MM.1S (cell line): ENCODE results near the gene DARS2.

ENCODE experiments used
- DNase-seq: peaks from one replicate; pipeline ENCODE4 v3.0.0-alpha.2; 2015
- H2AFZ ChIP-seq: fragments of 300-600 bp; sonication (generic); 2 replicates; pipeline ENCODE4 v1.6.0; 2016; ENCODE audit warnings: antibody characterized with exemption, low read length
- H3F3A ChIP-seq: fragments of 300-600 bp; sonication (generic); 2 replicates; pipeline ENCODE4 v1.6.1; 2016; ENCODE audit warnings: mild to moderate bottlenecking, antibody characterized with exemption, low read length, moderate library complexity, mixed read lengths; ENCODE audit not compliant: insufficient read depth
- H3K27ac ChIP-seq: fragments of 300-600 bp; sonication (generic); 2 replicates; pipeline ENCODE4 v1.5.1; 2016; ENCODE audit warnings: mild to moderate bottlenecking, low read length
- H3K27me3 ChIP-seq: fragments of 300-600 bp; sonication (generic); replicated peaks from 2 replicates; pipeline ENCODE4 v1.6.0; 2016; ENCODE audit warnings: low read length; ENCODE audit not compliant: insufficient read depth
- H3K36me3 ChIP-seq: fragments of 300-600 bp; sonication (generic); replicated peaks from 2 replicates; pipeline ENCODE4 v1.6.1; 2016; ENCODE audit warnings: mild to moderate bottlenecking, low read length, mixed read lengths; ENCODE audit not compliant: insufficient read depth
- H3K4me1 ChIP-seq: fragments of 300-600 bp; sonication (generic); 2 replicates; pipeline ENCODE4 v1.6.1; 2016; ENCODE audit warnings: low read length, mixed read lengths
- H3K4me2 ChIP-seq: fragments of 300-600 bp; sonication (generic); 2 replicates; pipeline ENCODE4 v1.6.0; 2016; ENCODE audit warnings: low read depth, low read length
- H3K4me3 ChIP-seq: fragments of 300-600 bp; sonication (generic); 2 replicates; pipeline ENCODE4 v1.5.1; 2016; ENCODE audit warnings: low read length, mixed read lengths
- H3K79me2 ChIP-seq: fragments of 300-600 bp; sonication (generic); 2 replicates; pipeline ENCODE4 v1.6.1; 2016; ENCODE audit warnings: mixed run types, low read length, mixed read lengths
- H3K9ac ChIP-seq: fragments of 300-600 bp; sonication (generic); 2 replicates; pipeline ENCODE4 v1.6.1; 2016; ENCODE audit warnings: low read length, mixed read lengths
- H3K9me2 ChIP-seq: fragments of 300-600 bp; sonication (generic); replicated peaks from 2 replicates; pipeline ENCODE4 v1.6.1; 2016; ENCODE audit warnings: mild to moderate bottlenecking, low read length, mixed read lengths; ENCODE audit not compliant: insufficient read depth
- H3K9me3 ChIP-seq: fragments of 300-600 bp; sonication (generic); replicated peaks from 2 replicates; pipeline ENCODE4 v1.6.1; 2016; ENCODE audit warnings: mild to moderate bottlenecking, low read length, mixed read lengths; ENCODE audit not compliant: insufficient read depth
- H4K20me1 ChIP-seq: fragments of 300-600 bp; sonication (generic); 2 replicates; pipeline ENCODE4 v1.6.1; 2016; ENCODE audit warnings: mild to moderate bottlenecking, low read length, moderate library complexity, mixed read lengths; ENCODE audit not compliant: insufficient read depth
- EZH2 ChIP-seq: fragments of 300-600 bp; sonication (generic); optimal IDR thresholded peaks from 2 replicates; pipeline ENCODE3; 2017; ENCODE audit warnings: low read depth, mild to moderate bottlenecking, antibody characterized with exemption, low read length, mixed read lengths
- EZH2phosphoT487 ChIP-seq: fragments of 300-600 bp; sonication (generic); IDR thresholded peaks from 2 replicates; pipeline ENCODE4 v1.6.1; 2018; ENCODE audit warnings: antibody characterized with exemption, low read length
- TF ChIP-seq, protein P1 (sequence below): fragments of 300-600 bp; sonication (generic); IDR thresholded peaks from 2 replicates; pipeline ENCODE4 v1.5.1; 2016; ENCODE audit warnings: antibody characterized with exemption, low read length, mixed read lengths

The DARS2 gene

DNA sequence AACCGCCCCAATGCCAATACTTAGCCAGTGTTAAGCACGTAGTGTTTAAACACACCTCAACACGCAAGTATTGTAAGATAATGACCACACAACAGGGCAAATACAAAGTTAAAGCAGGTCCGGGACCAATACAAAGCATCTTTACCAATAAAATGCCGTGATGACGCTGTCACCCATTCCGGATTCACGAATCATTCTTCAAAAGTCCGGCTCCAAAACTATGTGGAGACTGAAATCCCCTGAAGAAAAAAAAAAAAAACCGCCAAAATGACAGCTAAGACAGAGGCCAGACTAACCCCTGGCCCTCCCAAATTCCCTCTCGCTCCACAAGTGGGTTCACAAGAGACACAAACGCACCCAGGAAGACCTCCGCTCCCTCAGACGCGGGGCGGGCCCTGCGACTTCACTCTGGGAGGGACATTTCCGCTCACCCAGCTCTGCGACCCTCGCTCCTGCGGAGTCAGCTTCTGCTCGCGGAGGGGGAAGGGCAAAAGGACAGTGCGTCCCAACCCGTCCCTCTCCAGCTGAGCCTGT lies 625 bp upstream of the DARS2 start:
- H3K9ac ChIP-seq: peak overlapping the region; percentile 77
- peak overlapping the region; percentile 75 for H3K4me3 ChIP-seq
- peaks cover 5% of the 10 kb centered on the region; the same call in 1 of the 2 replicates for H3K4me1 ChIP-seq
- 0 out of 2 replicates have a peak, but pooled peaks cover 4% of the 10 kb centered on the region for H3K36me3 ChIP-seq
- DNase-seq: no peak
- peaks cover 20% of the 10 kb centered on the region for H3F3A ChIP-seq
- no peaks in the 10 kb centered on the region for H4K20me1 ChIP-seq
- TF ChIP-seq EZH2 (no peak), EZH2phosphoT487 (no peak)
- TF ChIP-seq, protein P1, sequence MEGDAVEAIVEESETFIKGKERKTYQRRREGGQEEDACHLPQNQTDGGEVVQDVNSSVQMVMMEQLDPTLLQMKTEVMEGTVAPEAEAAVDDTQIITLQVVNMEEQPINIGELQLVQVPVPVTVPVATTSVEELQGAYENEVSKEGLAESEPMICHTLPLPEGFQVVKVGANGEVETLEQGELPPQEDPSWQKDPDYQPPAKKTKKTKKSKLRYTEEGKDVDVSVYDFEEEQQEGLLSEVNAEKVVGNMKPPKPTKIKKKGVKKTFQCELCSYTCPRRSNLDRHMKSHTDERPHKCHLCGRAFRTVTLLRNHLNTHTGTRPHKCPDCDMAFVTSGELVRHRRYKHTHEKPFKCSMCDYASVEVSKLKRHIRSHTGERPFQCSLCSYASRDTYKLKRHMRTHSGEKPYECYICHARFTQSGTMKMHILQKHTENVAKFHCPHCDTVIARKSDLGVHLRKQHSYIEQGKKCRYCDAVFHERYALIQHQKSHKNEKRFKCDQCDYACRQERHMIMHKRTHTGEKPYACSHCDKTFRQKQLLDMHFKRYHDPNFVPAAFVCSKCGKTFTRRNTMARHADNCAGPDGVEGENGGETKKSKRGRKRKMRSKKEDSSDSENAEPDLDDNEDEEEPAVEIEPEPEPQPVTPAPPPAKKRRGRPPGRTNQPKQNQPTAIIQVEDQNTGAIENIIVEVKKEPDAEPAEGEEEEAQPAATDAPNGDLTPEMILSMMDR: no peak
- H3K27me3 ChIP-seq: no peaks in the 10 kb centered on the region
- no peaks in the 10 kb centered on the region for H3K9me3 ChIP-seq
- peak overlapping the region; percentile 79 for H2AFZ ChIP-seq
- H3K4me2 ChIP-seq: peak overlapping the region; percentile 92
- no peaks in the 10 kb centered on the region for H3K9me2 ChIP-seq
- H3K79me2 ChIP-seq: peaks cover 52% of the 10 kb centered on the region
- peak overlapping the region; percentile 79 for H3K27ac ChIP-seq

DNA sequence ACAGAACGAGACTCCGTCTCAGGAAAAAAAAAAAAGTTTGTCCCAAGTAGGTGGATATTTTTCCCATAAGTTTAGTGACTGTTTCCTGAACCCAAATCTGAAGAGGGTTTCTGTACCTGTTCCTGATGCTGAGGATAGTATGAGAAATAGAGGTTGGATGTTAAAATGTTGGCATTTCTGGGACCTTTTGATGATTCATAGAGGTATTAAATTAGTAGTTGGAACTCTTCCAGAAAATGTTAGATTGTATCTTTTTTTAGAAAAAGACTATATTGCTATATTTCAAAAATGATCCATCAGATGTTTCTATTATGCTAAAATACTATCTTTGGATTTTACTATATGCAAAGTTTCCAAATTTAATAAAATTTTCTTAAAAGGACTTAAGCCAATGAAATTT lies 3.1 kb downstream of the DARS2 start:
- Histone ChIP-seq H3K9me2 (no peaks in the 10 kb centered on the region), H3K4me1 (peaks cover 5% of the 10 kb centered on the region; the same call in 1 of the 2 replicates), H3K36me3 (no peaks in the 10 kb centered on the region; the same call in 1 of the 2 replicates), H3K79me2 (peaks cover 16% of the 10 kb centered on the region), H3K9ac (no peak overlapping the region), H3K4me3 (no peak overlapping the region), H3K27me3 (no peaks in the 10 kb centered on the region), H3K4me2 (no peak overlapping the region), H3K9me3 (no peaks in the 10 kb centered on the region), H3K27ac (no peak overlapping the region), H3F3A (peaks cover 20% of the 10 kb centered on the region), H2AFZ (no peak overlapping the region), H4K20me1 (no peaks in the 10 kb centered on the region)
- TF ChIP-seq, protein P1: no peak
- TF ChIP-seq EZH2phosphoT487 (no peak), EZH2 (no peak)
- no peak for DNase-seq

DNA sequence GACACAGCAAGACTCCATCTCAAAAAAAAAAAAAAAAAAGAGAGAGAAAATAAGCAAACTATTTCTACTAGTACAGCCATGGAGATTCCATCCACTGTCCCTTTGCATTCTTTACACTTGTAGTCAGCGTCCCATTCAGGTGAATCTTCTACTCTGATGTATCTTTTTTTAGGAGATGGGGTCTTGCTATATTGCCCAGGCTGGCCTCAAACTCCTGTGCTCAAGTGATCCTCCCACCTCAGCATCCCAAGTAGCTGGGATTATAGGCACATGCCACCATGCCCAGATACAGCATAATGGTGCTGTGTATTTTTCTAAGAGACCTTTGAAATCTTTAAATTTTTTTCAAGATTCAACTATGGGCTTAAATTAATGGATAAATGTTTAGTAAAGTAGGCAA lies 8.3 kb downstream of the DARS2 start:
- Histone ChIP-seq H4K20me1 (no peaks in the 10 kb centered on the region), H3K9me2 (no peaks in the 10 kb centered on the region), H3K27ac (no peak overlapping the region), H3K4me1 (no peaks in the 10 kb centered on the region), H3K4me3 (no peak overlapping the region), H3K79me2 (no peaks in the 10 kb centered on the region), H2AFZ (no peak overlapping the region), H3K4me2 (no peak overlapping the region), H3K27me3 (no peaks in the 10 kb centered on the region), H3K9me3 (no peaks in the 10 kb centered on the region), H3F3A (no peaks in the 10 kb centered on the region), H3K36me3 (no peaks in the 10 kb centered on the region; the same call in 1 of the 2 replicates), H3K9ac (no peak overlapping the region)
- DNase-seq: no peak
- TF ChIP-seq, protein P1: no peak
- no peak for TF ChIP-seq EZH2
- TF ChIP-seq EZH2phosphoT487: no peak
